Measurements from ENCODE around the gene MAP2K7. TPM values are rescaled to one million over a fixed set of nuclear protein-coding genes. Genes with fewer than 3 reads are reported as not detected.
A peak's percentile ranks its signal among the peaks of the same experiment; 100 is the strongest.

MAP2K7 gene
- total RNA-seq, 1 experiment from 2014 or later = 54.0 TPM

DNA sequence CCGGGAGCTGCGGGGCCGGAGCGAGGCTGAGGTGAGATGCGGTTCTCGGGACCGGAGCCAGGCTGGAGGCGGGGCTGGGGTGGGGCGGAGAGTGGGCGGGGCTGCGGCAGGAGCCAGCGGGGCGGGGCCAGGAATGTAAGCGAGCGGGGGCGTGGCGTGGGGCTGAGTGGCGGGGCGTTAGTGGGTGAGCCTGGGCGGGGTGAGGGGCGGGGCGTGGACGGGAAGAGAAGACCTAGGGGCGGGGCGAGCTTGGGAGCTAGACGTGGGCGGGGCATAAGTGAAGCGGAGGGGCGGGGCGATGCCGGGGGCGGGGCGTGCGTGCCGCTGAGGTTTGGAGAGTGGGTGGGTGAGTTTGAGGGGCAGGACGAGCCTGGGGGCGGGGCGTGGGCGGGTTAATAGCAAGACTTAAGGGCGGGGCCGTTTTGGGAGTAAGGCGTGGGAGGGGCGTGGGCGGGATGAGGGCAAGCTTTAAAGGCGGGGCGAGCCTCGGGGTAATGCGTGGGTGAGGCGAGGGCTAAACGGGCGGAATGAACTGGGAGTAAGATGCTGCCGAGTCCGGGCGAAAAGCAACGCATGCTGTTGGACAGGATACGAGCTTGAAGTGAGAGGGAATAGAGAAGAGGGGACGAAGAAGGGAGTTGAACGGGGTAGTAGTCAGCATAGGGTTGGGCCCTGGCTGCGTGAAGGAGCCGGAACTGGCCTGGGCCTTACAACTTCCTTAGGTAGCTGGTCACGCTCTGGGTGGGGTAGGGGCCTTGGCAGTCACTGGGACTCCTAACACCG lies 17.0 kb downstream of the MAP2K7 start:
- H3K4me1 ChIP-seq (replicated peaks; ENCODE audit: insufficient read depth) = peaks cover 23% of the 10 kb centered on the region
- H3K27ac ChIP-seq = peak overlapping the region; percentile 46
- no peaks in the 10 kb centered on the region for H3K36me3 ChIP-seq (ENCODE audit: low read depth)
- peaks cover 15% of the 10 kb centered on the region for H3K27me3 ChIP-seq (ENCODE audit: insufficient read depth, low read depth)
- no peaks in the 10 kb centered on the region for H3K9me3 ChIP-seq (ENCODE audit: insufficient read depth, low read depth)
- peak overlapping the region; percentile 77 for H3K4me3 ChIP-seq
- peak; percentile 83 to 94 for DNase-seq
- BruUV-seq (replicated peaks) = no TSS peak
- intact Hi-C loops (cut with micrococcal nuclease; ENCODE audit: unreplicated experiment) = loop anchor here (1.0 to 10.0 kb wide), 3 partner anchors 50 to 246 kb away; partner anchors contain the start of gene MCEMP1
- TF ChIP-seq EZH2 (IDR thresholded peaks at IDR 0.05; ENCODE audit: low read depth) = no peak
- TF ChIP-seq, protein P1, sequence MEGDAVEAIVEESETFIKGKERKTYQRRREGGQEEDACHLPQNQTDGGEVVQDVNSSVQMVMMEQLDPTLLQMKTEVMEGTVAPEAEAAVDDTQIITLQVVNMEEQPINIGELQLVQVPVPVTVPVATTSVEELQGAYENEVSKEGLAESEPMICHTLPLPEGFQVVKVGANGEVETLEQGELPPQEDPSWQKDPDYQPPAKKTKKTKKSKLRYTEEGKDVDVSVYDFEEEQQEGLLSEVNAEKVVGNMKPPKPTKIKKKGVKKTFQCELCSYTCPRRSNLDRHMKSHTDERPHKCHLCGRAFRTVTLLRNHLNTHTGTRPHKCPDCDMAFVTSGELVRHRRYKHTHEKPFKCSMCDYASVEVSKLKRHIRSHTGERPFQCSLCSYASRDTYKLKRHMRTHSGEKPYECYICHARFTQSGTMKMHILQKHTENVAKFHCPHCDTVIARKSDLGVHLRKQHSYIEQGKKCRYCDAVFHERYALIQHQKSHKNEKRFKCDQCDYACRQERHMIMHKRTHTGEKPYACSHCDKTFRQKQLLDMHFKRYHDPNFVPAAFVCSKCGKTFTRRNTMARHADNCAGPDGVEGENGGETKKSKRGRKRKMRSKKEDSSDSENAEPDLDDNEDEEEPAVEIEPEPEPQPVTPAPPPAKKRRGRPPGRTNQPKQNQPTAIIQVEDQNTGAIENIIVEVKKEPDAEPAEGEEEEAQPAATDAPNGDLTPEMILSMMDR (conservative IDR thresholded peaks at IDR 0.05) = no peak
- peaks cover 40% of the 10 kb centered on the region for H3F3A ChIP-seq (ENCODE audit: insufficient read depth, low read depth)
- H3K9me2 ChIP-seq (ENCODE audit: insufficient read depth) = no peaks in the 10 kb centered on the region
- CTCF ChIA-PET = interaction anchor here (0.6 to 2.3 kb wide), 10 partner anchors 10 to 421 kb away, joined by 3 to 20 read pairs (median 5); partner anchors contain the start of genes MAP2K7 and TIMM44
- no peaks in the 10 kb centered on the region; the same call in 1 of the 2 replicates for H4K20me1 ChIP-seq (ENCODE audit: insufficient read depth)
- H2AFZ ChIP-seq = peak overlapping the region; percentile 87
- 0 out of 2 replicates have a peak, but pooled peaks cover 5% of the 10 kb centered on the region for H3K79me2 ChIP-seq (ENCODE audit: low read depth)
- H3K4me2 ChIP-seq = peak overlapping the region; percentile 98
- POLR2A ChIA-PET (ENCODE audit: unreplicated experiment) = interaction anchor here (0.6 to 1.5 kb wide), 17 partner anchors 17 to 851 kb away, joined by 3 to 39 read pairs (median 5); partner anchors contain the start of genes MAP2K7, PET100, TIMM44 and XAB2

DNA sequence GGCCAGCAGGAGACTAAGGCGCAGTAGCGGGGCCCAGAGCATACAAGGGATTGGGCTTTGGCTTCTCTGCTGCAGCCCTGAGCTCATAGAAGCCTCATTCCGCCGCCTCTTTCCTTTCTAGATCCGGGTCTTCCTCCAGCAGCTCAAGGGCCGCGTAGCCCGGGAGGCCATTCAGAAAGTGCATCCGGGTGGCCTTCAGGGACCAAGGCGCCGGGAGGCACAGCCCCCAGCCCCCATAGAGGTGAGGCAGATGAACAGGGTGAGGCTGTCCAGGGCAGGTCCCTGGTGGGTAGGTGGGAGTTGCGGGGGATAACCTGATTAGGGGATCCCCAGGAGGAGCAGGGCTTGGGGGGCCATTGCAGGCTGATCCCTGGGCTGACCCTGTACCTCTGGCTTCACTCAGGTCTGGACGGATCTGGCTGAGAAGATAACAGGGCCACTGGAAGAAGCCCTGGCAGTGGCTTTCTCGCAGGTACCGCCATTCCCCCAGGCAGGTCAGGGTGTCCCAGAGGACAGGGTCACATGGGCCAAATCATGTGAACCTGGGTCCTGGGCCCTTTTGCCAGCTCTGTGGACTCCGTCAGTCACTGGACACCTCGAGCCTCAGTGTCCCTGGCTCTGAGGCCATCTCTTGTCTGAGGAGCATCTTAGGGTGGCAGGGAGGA lies 17.8 kb downstream of the MAP2K7 start:
- ChIA-PET POLR2A (ENCODE audit: unreplicated experiment) (interaction anchor here (0.6 to 1.5 kb wide), 5 partner anchors 52 to 823 kb away, joined by 3 to 13 read pairs (median 3); no protein-coding TSS in a partner anchor), CTCF (interaction anchor here (0.5 to 2.3 kb wide), 3 partner anchors 18 to 52 kb away, joined by 3 to 20 read pairs (median 7); partner anchors contain the start of genes MAP2K7 and TIMM44)
- H3K9me2 ChIP-seq (ENCODE audit: insufficient read depth) = no peaks in the 10 kb centered on the region
- H3K9me3 ChIP-seq (ENCODE audit: insufficient read depth, low read depth) = no peaks in the 10 kb centered on the region
- peak overlapping the region; percentile 36 for H3K27ac ChIP-seq
- DNase-seq = no peak
- H3K79me2 ChIP-seq (ENCODE audit: low read depth) = 0 out of 2 replicates have a peak, but pooled peaks cover 5% of the 10 kb centered on the region
- H3F3A ChIP-seq (ENCODE audit: insufficient read depth, low read depth) = peaks cover 41% of the 10 kb centered on the region
- peaks cover 8% of the 10 kb centered on the region for H3K27me3 ChIP-seq (ENCODE audit: insufficient read depth, low read depth)
- H3K4me3 ChIP-seq = peak overlapping the region; percentile 58
- intact Hi-C loops (cut with micrococcal nuclease; ENCODE audit: unreplicated experiment) = loop anchor here (2.0 to 10.0 kb wide), 2 partner anchors 51 to 247 kb away; partner anchors contain the start of gene MCEMP1
- no peaks in the 10 kb centered on the region for H3K36me3 ChIP-seq (ENCODE audit: low read depth)
- H3K4me2 ChIP-seq = peak overlapping the region; percentile 80
- H2AFZ ChIP-seq = no peak overlapping the region
- TSS peak; percentile 62 for BruUV-seq (replicated peaks)
- TF ChIP-seq, protein P1 (conservative IDR thresholded peaks at IDR 0.05) = no peak
- no peak for TF ChIP-seq EZH2 (IDR thresholded peaks at IDR 0.05; ENCODE audit: low read depth)
- no peaks in the 10 kb centered on the region; the same call in 1 of the 2 replicates for H4K20me1 ChIP-seq (ENCODE audit: insufficient read depth)
- peaks cover 23% of the 10 kb centered on the region for H3K4me1 ChIP-seq (replicated peaks; ENCODE audit: insufficient read depth)
